ENCODE measurements around the gene ASTN2. TPM values are rescaled to one million over a fixed set of nuclear protein-coding genes. Genes with fewer than 3 reads are reported as not detected.

Gene ASTN2
- total and polyA plus RNA-seq, 9 of the 15 experiments (the other 6 are each of a cell fraction or from before 2014, with no cell fraction given): 0.56 to 3.5 (median 1.9) TPM

DNA sequence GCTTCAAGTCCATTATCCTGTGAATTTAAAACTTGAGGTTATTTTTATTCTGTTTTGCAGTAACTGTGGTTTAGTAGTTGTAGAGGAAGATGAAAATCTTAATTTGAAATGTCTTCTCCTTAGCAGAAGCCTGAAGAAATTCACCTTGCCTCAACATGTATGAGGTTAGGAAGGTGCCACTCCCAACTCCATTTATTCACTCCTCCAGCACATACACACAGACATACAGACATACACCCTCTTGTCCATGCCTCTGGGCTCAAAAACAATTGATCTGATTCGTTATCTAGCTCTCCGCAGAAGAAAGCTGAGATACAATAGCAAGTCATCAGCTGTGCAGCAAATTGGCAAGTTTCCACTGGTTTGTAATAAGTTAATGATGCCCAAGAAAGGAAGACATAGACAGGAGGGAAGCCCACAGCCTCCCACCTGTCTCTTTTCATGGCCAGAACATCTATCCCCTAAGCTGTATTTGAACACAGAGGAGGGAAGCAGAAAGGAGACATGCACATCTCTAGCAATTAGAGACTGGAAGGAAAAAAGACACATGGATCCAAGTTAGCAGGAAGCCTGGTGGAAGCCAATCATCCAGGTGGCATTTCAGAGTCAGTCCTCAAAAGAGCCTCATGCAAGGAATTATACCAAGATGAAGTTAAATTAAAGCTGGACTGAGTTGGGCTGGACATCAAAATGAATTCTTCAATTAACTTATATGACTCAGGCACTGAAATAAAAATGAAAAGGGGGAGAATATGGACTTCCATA, 257.9 kb downstream of the ASTN2 start:
- BruUV-seq (replicated peaks): no TSS peak
- no peak for ATAC-seq
- no peak for DNase-seq (ENCODE audit: extremely low read depth in 1 of 4, low spot score in 3 of 4)
- no peak overlapping the region for H3K4me2 ChIP-seq (ENCODE audit: insufficient read depth, low read length)
- no peak overlapping the region for H3K9ac ChIP-seq (ENCODE audit: insufficient read depth in 1 of 2, low read depth in 2 of 2, low read length in 2 of 2)
- no peak overlapping the region for H3K4me3 ChIP-seq
- no peaks in the 10 kb centered on the region for H3K4me1 ChIP-seq (replicated peaks in 1 of 2; ENCODE audit: control insufficient read depth in 2 of 2, insufficient read depth in 2 of 2, low read length in 2 of 2)
- no peak overlapping the region for H3K27ac ChIP-seq (ENCODE audit: extremely low read depth, low read depth, low read length)
- no peaks in the 10 kb centered on the region for H3K36me3 ChIP-seq (ENCODE audit: control insufficient read depth, insufficient read depth, low read length)
- in situ Hi-C loops (cut with MboI): no loop called here
- 0% methylated on average over 2 of the region's 2 CpGs for WGBS (ENCODE audit: insufficient coverage, low coverage, missing lambda C conversion rate)
- FAIRE-seq: no peak
- H3K79me2 ChIP-seq (ENCODE audit: control insufficient read depth, insufficient read depth, low read length): no peaks in the 10 kb centered on the region
- 0 out of 2 replicates have a peak, but pooled peaks cover 2% of the 10 kb centered on the region for H3K9me3 ChIP-seq (replicated peaks; ENCODE audit: control insufficient read depth, insufficient read depth, low read depth, low read length)
- no peaks in the 10 kb centered on the region for H4K20me1 ChIP-seq (replicated peaks; ENCODE audit: control insufficient read depth, insufficient read depth, low read length)
- H3K9me1 ChIP-seq (ENCODE audit: control insufficient read depth, insufficient read depth, low read length): no peaks in the 10 kb centered on the region
- H2AFZ ChIP-seq (ENCODE audit: low read depth, low read length): no peak overlapping the region
- H3K27me3 ChIP-seq (ENCODE audit: control insufficient read depth in 2 of 2, insufficient read depth in 2 of 2, low read length in 2 of 2): no peaks in the 10 kb centered on the region
- ChIA-PET POLR2A (no interaction called here), CTCF (ENCODE audit: low intra/inter-chr PET ratio) (no interaction called here)
- intact Hi-C loops (cut with micrococcal nuclease): no loop called here
- TF ChIP-seq, protein P1, sequence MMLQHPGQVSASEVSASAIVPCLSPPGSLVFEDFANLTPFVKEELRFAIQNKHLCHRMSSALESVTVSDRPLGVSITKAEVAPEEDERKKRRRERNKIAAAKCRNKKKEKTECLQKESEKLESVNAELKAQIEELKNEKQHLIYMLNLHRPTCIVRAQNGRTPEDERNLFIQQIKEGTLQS (IDR thresholded peaks at IDR 0.05): no peak
- TF ChIP-seq, protein P1 (CRISPR knock-in tag; conservative IDR thresholded peaks at IDR 0.05): no peak
- TF ChIP-seq, protein P2, sequence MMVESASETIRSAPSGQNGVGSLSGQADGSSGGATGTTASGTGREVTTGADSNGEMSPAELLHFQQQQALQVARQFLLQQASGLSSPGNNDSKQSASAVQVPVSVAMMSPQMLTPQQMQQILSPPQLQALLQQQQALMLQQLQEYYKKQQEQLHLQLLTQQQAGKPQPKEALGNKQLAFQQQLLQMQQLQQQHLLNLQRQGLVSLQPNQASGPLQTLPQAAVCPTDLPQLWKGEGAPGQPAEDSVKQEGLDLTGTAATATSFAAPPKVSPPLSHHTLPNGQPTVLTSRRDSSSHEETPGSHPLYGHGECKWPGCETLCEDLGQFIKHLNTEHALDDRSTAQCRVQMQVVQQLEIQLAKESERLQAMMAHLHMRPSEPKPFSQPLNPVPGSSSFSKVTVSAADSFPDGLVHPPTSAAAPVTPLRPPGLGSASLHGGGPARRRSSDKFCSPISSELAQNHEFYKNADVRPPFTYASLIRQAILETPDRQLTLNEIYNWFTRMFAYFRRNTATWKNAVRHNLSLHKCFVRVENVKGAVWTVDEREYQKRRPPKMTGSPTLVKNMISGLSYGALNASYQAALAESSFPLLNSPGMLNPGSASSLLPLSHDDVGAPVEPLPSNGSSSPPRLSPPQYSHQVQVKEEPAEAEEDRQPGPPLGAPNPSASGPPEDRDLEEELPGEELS (CRISPR knock-in tag; IDR thresholded peaks at IDR 0.05; ENCODE audit: borderline replicate concordance): no peak
- TF ChIP-seq POLR2AphosphoS2 (IDR thresholded peaks at IDR 0.05; ENCODE audit: low read length) (no peak), GMEB1 (CRISPR knock-in tag; IDR thresholded peaks at IDR 0.05) (no peak), ZNF277 (CRISPR knock-in tag; IDR thresholded peaks at IDR 0.05; ENCODE audit: borderline replicate concordance) (no peak), MAZ (CRISPR knock-in tag; conservative IDR thresholded peaks at IDR 0.05 in 1 of 2, IDR thresholded peaks at IDR 0.05 in 1 of 2) (no peak), ZNF696 (CRISPR knock-in tag; conservative IDR thresholded peaks at IDR 0.05) (no peak)
- TF ChIP-seq, protein P3, sequence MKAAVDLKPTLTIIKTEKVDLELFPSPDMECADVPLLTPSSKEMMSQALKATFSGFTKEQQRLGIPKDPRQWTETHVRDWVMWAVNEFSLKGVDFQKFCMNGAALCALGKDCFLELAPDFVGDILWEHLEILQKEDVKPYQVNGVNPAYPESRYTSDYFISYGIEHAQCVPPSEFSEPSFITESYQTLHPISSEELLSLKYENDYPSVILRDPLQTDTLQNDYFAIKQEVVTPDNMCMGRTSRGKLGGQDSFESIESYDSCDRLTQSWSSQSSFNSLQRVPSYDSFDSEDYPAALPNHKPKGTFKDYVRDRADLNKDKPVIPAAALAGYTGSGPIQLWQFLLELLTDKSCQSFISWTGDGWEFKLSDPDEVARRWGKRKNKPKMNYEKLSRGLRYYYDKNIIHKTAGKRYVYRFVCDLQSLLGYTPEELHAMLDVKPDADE (conservative IDR thresholded peaks at IDR 0.05; ENCODE audit: control insufficient read depth, low read depth, low read length): no peak
- TF ChIP-seq, protein P4, sequence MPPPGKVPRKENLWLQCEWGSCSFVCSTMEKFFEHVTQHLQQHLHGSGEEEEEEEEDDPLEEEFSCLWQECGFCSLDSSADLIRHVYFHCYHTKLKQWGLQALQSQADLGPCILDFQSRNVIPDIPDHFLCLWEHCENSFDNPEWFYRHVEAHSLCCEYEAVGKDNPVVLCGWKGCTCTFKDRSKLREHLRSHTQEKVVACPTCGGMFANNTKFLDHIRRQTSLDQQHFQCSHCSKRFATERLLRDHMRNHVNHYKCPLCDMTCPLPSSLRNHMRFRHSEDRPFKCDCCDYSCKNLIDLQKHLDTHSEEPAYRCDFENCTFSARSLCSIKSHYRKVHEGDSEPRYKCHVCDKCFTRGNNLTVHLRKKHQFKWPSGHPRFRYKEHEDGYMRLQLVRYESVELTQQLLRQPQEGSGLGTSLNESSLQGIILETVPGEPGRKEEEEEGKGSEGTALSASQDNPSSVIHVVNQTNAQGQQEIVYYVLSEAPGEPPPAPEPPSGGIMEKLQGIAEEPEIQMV (tag; conservative IDR thresholded peaks at IDR 0.05; ENCODE audit: low read depth): no peak

Data from K562 (cell line).